Heart right ventricle (tissue), 16 donors: Measurements from ENCODE around the gene SH3BP4. TPM values are rescaled to one million over a fixed set of nuclear protein-coding genes. Genes with fewer than 3 reads are reported as not detected.

Experiments
- ATAC-seq, 8 donors: fragments of 200-7000 bp; cut with Tn5 transposase; one replicate each; pipeline ENCODE4 v1.9.1; 2020; ENCODE audit warnings: mild to moderate bottlenecking in 8 of 8, moderate library complexity in 8 of 8, moderate number of reproducible peaks in 1 of 8
- DNase-seq, 2 donors: peaks; one replicate each; pipeline ENCODE4 v3.0.0-alpha.2; 2020
- H3K27ac ChIP-seq, 10 donors: fragments of 200-600 bp; sonication (generic) in 2 of 10; one replicate each; pipeline versions ENCODE4 v1.5.0 to v1.8.0; 2020 to 2022; ENCODE audit warnings: mild to moderate bottlenecking in 3 of 10
- H3K27me3 ChIP-seq, 7 donors: fragments of 200-600 bp; one replicate each; pipeline ENCODE4 v1.8.0; 2021 to 2022; ENCODE audit warnings: mild to moderate bottlenecking in 2 of 7
- H3K36me3 ChIP-seq, 9 donors: fragments of 200-600 bp; sonication (generic) in 1 of 9; one replicate each; pipeline versions ENCODE4 v1.5.0 to v1.8.0; 2020 to 2022; ENCODE audit warnings: mild to moderate bottlenecking in 2 of 9
- H3K4me1 ChIP-seq, 9 donors: fragments of 200-600 bp; sonication (generic) in 1 of 9; one replicate each; pipeline versions ENCODE4 v1.5.0 to v1.8.0; 2020 to 2022; ENCODE audit warnings: mild to moderate bottlenecking in 4 of 9
- H3K4me3 ChIP-seq, 10 donors: fragments of 200-600 bp; sonication (generic) in 2 of 10; one replicate each; pipeline versions ENCODE4 v1.5.0 to v1.8.0; 2020 to 2022; ENCODE audit warnings: mild to moderate bottlenecking in 7 of 10, moderate library complexity in 2 of 10
- H3K9me3 ChIP-seq, 11 donors: fragments of 200-600 bp in 10 of 11; sonication (generic) in 2 of 11; one replicate each; pipeline versions ENCODE4 v1.5.0 to v1.8.0; 2013 to 2022; ENCODE audit warnings: mild to moderate bottlenecking in 2 of 11, control low read depth in 1 of 11, moderate library complexity in 1 of 11
- CTCF ChIP-seq, 9 donors: fragments of 200-600 bp; sonication (generic) in 2 of 9; IDR thresholded peaks; one replicate each; pipeline versions ENCODE4 v1.5.0 to v1.8.0; 2021 to 2022; ENCODE audit warnings: antibody characterized with exemption in 9 of 9, mild to moderate bottlenecking in 5 of 9, moderate library complexity in 1 of 9
- WGBS, 2 donors: extraction: QIAGEN DNeasy Blood & Tissue Kit; methylation state at CpG; one replicate each; pipeline ENCODE4 v1.1.7; 2013; ENCODE audit warnings: inconsistent platforms in 1 of 2; 5-methylcytosine and 5-hydroxymethylcytosine counted together
- intact Hi-C, 10 donors: fragments of 100-400 bp; cut with DNase I; formaldehyde crosslinking; loops; one replicate each; pipeline versions ENCODE4 v1.11.1 to v1.14.2; 2022
- polyA plus RNA-seq, 2 donors: library from polyadenylated mRNA; stranded (reverse); fragments of 200-250 nt; gene quantifications; one replicate each; pipeline ENCODE4 v1.2.3, GENCODE V29; 2013
- total RNA-seq, 10 donors: library from RNA; stranded (reverse); fragmentation: NEBNext Ultra II Directional in 3 of 10; extraction: Animal tissue kit (Norgen Biotek cat#: 25700) in 3 of 10; gene quantifications; one replicate each; pipeline versions ENCODE4 v1.2.1 to v1.2.4, GENCODE V29; 2021 to 2023
- donor health status: Arrhythmogenic right ventricular cardiomyopathy.
- donor health status: ischemic (EF 13 %, LVEDD 7.1; RV severe dilation, severe dysfunction).
- donor health status: healthy with polysubstance abuse.
- donor health status: DM: no; HTN: yes; CAD: no.
- donor health status: DM: no; HTN: no; CAD: no.
- donor health status: ischemic (EF 25% LVEDD 6.9; RV normal size, moderate dysfunction).
- donor health status: ischemic (EF 25% LVEDD 5.7; RV mildly dilated, moderate dysfunction).
- donor health status: healthy.
- donor health status: DM: yes; HTN: yes; CAD: no.
- donor health status: Ischemic cardiomyopathy.
- donor health status: ischemic (EF 35%, LVEDD 5.7; RV mildly dilated, moderate dysfunction).
- donor health status: nonischemic (EF 11% LVEDD 7.7; RV severe dilation, severe dysfunction).
- donor health status: DM: yes; HTN: yes; CAD: no.
- donor health status: PGD.
- donor health status: ischemic (EF 29% LVEDD 5.4; RV normal size, mild dysfunction).
- donor health status: nonischemic (EF 23%, LVEDD 6.1; RV moderate dilation, normal function).

SH3BP4 gene
- total and polyA plus RNA-seq, 12 donors = 6.3 to 15.3 (median 10.8) TPM

DNA sequence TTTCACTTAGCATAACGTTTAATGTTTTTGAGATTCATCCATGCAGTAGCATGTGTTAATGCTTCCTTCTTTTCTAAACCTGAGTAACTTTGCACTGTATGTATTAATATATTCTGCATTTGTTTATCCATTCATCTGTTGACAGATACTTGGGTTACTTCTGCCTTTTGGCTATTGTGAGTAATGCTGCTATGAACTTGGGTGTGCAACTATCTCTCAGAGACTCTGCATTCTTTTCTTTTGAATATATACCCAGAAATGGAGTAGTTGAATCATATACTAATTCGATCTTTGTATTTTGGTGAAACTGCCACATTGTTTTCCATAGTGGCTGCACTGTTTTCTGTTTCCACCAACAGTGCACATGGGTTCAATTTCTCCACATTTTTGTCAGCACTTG is 128.3 kb downstream of the SH3BP4 start:
- H3K27ac ChIP-seq = no peak overlapping the region
- peaks cover 0 to 7% (median 0%) of the 10 kb centered on the region in 11 donors for H3K9me3 ChIP-seq
- H3K4me3 ChIP-seq = no peak overlapping the region
- TF ChIP-seq CTCF (IDR thresholded peaks at IDR 0.05) = no peak
- no peaks in the 10 kb centered on the region for H3K36me3 ChIP-seq
- no peaks in the 10 kb centered on the region for H3K27me3 ChIP-seq
- intact Hi-C loops = no loop called here
- H3K4me1 ChIP-seq = peaks cover 0 to 10% (median 0%) of the 10 kb centered on the region in 9 donors
- no peak for ATAC-seq
- 78 to 80% methylated on average over 2 of the region's 2 CpGs for WGBS, 2 donors
- no peak for DNase-seq

DNA sequence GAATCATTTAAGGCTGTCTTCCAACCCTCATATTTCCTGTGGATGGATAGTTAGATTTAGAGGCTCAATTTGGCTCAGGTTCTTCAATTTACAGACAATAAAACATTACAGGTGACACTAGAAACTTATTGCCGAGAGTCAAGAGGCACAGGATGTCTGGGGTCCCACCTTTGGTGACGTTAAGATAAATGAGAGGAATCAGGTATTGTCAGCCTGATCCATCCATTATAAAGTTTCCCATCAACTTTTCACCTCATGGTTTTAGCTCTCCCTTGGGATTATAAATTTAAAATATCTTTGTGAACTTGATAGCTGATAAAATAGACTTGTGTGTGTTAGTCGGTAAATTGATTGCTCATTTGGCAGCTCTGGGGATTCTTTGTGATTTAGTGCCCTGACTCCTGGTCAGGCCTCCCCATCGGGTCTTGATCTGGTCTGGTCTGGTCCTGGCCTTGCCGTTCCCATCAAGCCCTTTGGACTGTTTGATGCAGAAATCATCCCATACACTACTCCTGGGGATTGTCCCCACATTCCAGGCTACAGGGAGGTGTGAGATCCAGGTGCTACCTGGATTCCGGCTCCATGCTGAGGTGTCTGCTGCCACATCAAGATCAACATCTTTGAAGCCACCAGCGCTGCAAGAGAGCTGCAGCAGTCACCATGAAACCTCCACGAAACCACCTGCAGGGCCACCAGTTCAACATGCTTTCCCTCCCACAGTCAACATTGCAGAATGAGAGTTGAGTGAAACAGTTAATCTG is 130.9 kb downstream of the SH3BP4 start:
- Histone ChIP-seq H3K27ac (no peak overlapping the region), H3K4me1 (peaks cover 0 to 16% (median 4%) of the 10 kb centered on the region in 9 donors), H3K4me3 (no peak overlapping the region), H3K9me3 (peaks cover 0 to 7% (median 0%) of the 10 kb centered on the region in 11 donors), H3K36me3 (no peaks in the 10 kb centered on the region), H3K27me3 (no peaks in the 10 kb centered on the region)
- no peak for TF ChIP-seq CTCF (IDR thresholded peaks at IDR 0.05)
- DNase-seq = no peak
- 81 to 85% methylated on average over 8 of the region's 8 CpGs for WGBS, 2 donors
- ATAC-seq = no peak
- intact Hi-C loops = no loop called here

- Histone ChIP-seq H3K27ac (no peak overlapping the region), H3K27me3 (no peaks in the 10 kb centered on the region), H3K4me1 (peaks cover 0 to 27% (median 13%) of the 10 kb centered on the region in 9 donors), H3K36me3 (no peaks in the 10 kb centered on the region), H3K9me3 (peaks cover 0 to 7% (median 0%) of the 10 kb centered on the region in 11 donors), H3K4me3 (no peak overlapping the region)
- 64 to 65% methylated on average over 3 of the region's 3 CpGs for WGBS, 2 donors
- ATAC-seq = no peak
- intact Hi-C loops = no loop called here
- no peak for TF ChIP-seq CTCF (IDR thresholded peaks at IDR 0.05)
- DNase-seq = no peak
Observed at GRCh38 chr2:235083822-235084221, 132.0 kb downstream of the SH3BP4 start.

DNA sequence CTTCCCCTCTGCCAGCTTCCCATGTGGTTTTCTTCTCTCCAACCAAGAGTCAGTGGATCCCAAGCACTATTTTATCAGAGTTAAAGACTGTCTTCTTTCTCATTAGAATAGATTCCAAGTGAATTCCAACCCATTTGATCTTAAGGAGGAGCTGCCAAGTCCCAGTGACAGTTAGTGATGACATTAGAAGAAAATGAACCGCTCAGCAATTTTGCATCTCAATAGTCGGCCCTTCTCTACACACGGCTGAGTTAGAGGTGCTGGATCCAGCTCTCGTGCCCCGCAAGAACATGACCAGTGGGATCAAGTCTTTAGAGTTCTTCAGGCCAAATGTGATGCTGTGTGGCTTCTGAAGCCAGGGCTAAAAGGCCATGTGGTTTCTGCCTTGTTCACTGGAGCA is 132.6 kb downstream of the SH3BP4 start:
- H3K36me3 ChIP-seq = no peaks in the 10 kb centered on the region
- no peak for TF ChIP-seq CTCF (IDR thresholded peaks at IDR 0.05)
- H3K9me3 ChIP-seq = peaks cover 0 to 7% (median 0%) of the 10 kb centered on the region in 11 donors
- no peak for ATAC-seq
- no peak for DNase-seq
- H3K4me3 ChIP-seq = no peak overlapping the region
- H3K27me3 ChIP-seq = no peaks in the 10 kb centered on the region
- peaks cover 0 to 30% (median 16%) of the 10 kb centered on the region in 9 donors for H3K4me1 ChIP-seq
- no peak overlapping the region for H3K27ac ChIP-seq
- 82 to 91% methylated on average over 5 of the region's 5 CpGs for WGBS, 2 donors
- intact Hi-C loops = no loop called here
